ENCODE results near the gene ADCY6.

The ADCY6 gene

GRCh38 chr12:48815126-48816110 lies 26.5 kb upstream of the ADCY6 start:
- no peak for DNase-seq (ENCODE audit: low read depth)

DNA sequence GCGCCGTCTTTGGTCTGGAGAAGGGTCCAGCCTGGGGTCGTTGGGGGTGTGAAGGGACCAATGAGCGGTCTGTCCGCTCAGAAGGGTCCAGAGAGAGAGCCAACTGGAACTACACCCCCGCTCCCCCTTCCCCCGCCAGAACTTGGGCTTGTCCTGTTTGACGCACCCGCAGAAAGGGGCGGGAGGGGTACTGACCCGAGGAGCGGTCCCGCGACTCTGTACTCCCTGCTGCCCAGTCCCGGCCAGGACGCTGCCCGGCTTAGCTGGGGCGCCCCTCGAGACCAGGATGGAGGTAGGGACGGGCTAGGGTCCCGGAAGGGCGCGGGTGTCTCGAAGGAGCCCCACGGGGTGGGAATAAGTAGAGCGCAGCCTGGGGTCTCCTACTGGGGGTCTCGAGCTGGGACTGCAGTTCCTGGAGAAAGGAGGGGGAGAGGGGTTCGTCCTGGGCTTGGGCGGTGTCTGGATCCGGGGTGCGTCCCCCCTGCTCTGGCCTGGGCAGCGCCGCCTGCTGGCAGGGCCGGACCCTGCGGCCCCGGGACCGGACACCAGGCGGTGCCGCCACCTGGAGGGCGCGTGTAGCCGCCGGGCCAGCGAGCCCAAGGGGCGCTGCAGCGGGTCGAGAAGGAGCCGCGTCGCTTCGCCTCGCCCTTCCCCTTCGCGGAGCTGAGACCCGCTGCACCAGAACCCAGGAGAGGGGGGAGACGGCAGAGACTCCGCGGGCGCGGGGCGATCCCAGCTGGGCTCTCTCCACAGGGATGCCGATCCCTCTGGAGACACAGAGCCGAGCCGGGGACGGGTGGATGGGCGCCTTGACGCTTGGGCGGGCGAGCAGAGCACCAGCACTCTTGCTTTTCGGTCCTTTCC lies 25.6 kb upstream of the ADCY6 start:
- DNase-seq (ENCODE audit: low read depth) = peak; percentile 65

DNA sequence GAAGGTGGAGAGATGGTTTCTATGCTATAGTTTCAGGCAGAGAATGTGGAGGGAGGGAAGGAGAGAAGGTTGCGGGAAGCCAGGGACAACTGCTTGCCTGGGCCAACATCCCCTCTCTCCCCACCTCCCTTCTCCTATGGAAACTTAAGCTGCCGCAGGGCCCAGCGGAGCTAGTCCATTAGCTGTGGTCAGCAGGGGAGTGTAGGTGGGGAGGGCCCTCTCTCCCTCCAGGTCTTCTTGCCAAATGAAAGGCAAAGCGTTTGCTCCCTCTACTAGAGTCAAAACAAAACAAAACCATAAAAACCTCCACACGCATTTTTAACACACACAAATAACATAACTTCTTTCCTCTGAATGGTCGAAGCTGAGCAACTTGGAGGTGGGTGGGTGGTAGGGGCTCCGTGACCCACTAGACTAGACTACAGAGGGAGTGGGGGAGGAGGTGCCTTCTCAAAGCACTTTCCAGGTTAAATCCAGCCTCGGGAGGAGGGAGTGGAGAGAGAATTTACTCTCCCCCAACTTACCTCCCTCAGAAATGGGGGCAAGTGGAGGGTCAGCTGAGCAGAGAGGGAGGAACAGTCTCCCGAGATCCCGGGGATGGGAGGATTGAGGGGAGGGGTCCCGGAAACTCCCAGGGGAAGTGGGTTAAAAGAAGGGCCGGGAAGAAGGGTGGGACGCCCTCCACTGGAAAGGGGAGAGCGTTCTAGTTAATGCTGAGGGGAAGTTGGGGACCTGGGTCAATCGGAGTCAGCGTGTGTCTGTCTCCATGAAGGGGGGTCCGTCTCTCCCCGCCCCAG lies 24.8 kb upstream of the ADCY6 start:
- DNase-seq (ENCODE audit: low read depth) = no peak

- no peak for DNase-seq (ENCODE audit: low read depth)
These were observed 23.5 kb upstream of the ADCY6 start for GRCh38 chr12:48812389-48812788.

- DNase-seq (ENCODE audit: low read depth) = no peak
These were observed 22.7 kb upstream of the ADCY6 start for GRCh38 chr12:48811437-48812090.

DNA sequence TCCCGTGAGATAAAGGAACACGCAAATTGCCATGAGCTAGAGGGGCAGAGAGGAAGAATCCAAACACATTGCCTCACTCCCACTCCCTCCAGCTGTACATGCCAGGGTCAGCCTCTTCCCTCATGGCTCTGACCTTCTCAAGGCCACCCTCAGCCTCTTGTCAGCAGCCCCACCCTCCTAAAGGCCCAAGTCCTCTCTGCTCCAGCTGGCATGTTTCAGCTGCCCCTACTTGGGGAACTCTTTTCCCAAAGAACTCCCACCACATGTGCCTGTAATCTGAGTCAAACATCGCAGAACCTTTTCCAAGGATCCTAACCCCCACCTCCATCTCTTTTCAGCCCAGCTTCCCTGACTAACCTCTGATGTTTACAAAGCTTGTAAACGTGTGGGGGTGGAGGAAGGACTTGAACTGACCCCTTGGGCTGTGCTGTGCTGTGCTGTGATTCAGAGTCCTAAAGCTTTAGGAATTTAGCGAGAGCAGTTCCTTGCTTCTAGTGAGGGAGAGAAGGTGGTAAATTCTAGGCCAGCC lies 22.1 kb upstream of the ADCY6 start:
- no peak for DNase-seq (ENCODE audit: low read depth)

- no peak for DNase-seq (ENCODE audit: low read depth)
These were observed 19.1 kb upstream of the ADCY6 start for GRCh38 chr12:48807981-48808380.

DNA sequence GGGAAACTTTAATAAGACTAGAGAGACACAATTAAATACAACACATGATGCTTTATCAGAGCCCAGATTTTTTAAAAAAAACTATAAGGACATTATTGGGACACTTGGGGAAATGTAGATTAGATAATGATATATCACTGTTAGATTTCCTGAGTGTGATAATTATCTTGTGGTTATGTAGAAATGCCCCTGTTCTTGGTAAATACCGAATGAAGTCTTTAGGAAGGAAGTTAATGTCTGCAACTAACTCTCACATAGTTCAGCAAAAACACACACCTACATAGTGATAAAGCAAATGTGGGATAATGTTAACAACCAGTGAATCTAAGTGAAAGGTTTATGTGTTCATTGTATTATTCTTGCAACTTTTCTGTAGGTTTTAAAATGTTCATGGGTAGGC lies 14.8 kb upstream of the ADCY6 start:
- DNase-seq (ENCODE audit: low read depth) = no peak

- DNase-seq (ENCODE audit: low read depth) = no peak
These were observed 12.1 kb upstream of the ADCY6 start for GRCh38 chr12:48800971-48801370.

- no peak for DNase-seq (ENCODE audit: low read depth)
These were observed 11.6 kb upstream of the ADCY6 start for GRCh38 chr12:48800457-48800856.

- DNase-seq (ENCODE audit: low read depth) = no peak
These were observed 8.1 kb upstream of the ADCY6 start for GRCh38 chr12:48796976-48797375.

DNA sequence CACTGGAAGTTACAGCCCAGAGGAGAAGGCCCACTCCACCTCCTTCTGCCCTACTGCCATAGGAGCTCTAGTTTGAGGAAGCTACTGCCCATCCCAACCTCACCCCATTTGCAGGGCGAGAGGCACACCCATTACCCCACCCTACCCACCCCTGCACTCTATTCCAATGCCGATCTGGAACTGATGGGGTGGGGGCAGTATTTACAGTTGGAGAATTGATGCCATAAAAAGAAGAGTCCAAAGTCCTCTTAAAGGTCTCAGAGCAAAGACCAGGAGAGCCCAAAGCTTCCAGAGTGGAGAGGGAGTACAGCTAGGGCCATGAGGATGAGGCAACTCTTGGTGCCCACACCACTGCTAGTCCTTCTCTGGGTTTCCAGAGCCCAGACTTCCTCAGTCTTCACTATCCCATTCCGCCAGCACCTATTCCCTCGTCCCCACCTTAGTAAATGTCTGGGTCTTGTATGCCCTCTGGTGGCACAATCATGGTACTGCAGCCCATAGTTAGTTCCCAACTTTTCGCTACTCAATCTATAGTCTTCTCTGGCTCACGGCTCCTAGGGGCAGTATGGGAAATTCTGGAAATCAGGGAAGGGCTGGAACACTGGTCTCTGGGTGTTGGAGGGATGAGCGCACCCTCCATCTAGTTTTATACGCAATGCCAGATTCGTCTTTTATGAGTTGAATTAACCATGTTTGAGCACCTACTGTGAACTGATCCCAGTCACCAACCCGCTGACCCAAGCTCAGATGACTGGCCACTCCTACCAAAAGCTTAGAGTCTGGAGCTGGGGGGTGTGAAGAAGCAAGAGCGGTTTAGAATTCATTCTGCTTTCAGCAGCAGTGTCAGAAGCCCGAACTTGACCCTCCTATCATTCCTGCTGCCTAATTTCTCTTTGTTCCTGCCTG lies 6.9 kb upstream of the ADCY6 start:
- peak; percentile 49 for DNase-seq (ENCODE audit: low read depth)

DNA sequence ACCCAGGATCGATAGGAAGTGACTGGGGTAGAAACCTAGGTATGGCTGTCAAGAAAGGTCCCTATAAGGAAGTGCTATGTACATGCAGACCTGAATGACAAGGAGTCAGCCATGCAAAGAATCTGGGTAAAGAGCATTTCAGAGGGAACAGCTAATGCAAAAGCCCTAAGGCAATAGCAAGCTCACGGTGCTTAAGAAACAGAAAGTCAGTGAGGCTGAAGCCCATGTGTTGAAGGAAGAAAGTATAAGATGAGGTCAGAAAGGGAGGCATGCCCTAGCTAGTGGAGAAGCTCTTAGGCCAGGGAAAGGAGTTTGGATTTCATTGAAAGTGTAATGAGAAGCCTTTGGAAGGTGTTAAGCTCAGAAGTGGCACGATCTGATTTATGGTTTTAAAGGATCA lies 6.0 kb upstream of the ADCY6 start:
- no peak for DNase-seq (ENCODE audit: low read depth)

- no peak for DNase-seq (ENCODE audit: low read depth)
These were observed 4.8 kb upstream of the ADCY6 start for GRCh38 chr12:48793696-48794095.

GRCh38 chr12:48789858-48790326 lies 1.0 kb upstream of the ADCY6 start:
- DNase-seq (ENCODE audit: low read depth) = no peak

GRCh38 chr12:48788524-48788853 lies 400 bp downstream of the ADCY6 start:
- no peak for DNase-seq (ENCODE audit: low read depth)

GRCh38 chr12:48787791-48788523 lies 932 bp downstream of the ADCY6 start:
- no peak for DNase-seq (ENCODE audit: low read depth)

- DNase-seq (ENCODE audit: low read depth) = no peak
These were observed 2.0 kb downstream of the ADCY6 start for GRCh38 chr12:48786591-48787544.
